T-helper 22 cell (primary cell): ENCODE results near the gene CATSPERZ.

Source experiments
- DNase-seq: peaks from one replicate; pipeline ENCODE4 v3.0.0-alpha.2; 2020; ENCODE audit warnings: low read depth

Gene CATSPERZ, protein sequence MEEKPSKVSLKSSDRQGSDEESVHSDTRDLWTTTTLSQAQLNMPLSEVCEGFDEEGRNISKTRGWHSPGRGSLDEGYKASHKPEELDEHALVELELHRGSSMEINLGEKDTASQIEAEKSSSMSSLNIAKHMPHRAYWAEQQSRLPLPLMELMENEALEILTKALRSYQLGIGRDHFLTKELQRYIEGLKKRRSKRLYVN

DNA sequence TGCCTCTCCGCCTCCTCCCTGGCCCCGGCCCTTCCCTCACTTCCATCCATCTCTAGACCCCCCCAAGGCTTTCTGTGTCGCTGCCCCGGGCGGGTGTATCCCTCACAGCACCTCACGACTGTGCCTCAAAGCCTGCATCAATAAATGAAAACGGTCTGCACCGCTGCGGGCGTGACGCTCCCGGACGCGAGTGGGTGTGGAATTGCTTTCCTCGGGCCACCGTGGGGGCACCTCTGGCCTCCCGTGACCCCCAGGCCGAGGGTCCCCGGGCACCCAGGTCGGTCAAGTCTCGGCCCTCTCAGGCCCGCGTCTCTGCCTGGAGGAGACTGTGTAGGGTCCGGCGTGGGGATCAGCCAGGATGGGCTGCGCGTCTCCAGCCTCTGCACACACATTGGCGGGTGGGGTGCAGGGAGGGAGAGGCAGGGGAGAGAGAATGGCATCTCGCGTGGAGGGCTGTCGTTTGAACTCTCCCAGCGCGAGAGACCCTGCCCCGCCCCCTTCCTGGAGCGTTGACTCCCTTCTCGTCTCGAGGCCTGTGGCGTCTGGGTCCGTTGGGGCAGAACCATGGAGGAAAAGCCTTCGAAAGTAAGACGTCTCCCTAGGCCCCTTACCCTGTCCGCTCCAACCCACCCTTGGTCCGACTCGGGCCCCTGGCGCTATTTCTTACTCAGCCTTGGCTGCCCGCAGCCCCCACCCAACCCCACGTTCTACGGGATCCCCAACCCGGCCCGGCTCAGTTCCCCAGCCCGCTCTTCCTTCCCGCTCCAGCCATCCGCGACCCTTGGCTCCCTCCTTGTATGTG lies at the start of gene CATSPERZ:
Gene CATSPERZ (plus strand): TSS at position 512 of the 802 bp plus-strand sequence. CDS start 53 bp downstream, at position 565.
- no peak for DNase-seq

DNA sequence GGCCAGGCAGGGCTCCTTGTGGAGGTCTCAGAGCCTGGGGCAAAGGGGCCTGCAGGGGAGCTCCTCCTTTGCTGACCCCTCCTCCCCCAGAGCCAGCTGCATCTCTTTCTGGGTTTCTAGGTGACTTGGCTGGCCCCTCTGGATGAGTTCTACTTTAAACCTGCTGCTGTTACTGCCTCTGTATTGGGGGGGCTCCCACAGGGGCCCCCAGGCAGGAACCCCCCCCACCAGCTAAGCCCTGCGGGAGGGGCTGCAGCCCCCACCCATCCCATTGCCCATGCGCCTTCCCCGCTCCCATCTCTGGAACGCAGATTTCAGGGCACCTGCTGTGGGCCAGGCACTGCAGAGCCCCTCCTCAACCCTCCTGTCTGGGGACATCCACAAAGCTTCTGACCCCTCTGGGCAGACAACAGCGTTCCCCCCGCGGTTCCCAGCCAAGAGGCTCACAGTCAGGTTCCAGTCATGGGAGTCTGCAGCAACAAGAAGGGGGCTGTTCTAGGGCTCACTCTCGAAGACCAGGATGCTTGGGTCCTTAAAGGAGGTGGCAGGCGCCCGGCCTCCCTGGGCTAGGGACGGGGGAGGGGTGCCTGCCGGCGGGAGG lies 49.6 kb upstream of the CATSPERZ start:
- no peak for DNase-seq

DNA sequence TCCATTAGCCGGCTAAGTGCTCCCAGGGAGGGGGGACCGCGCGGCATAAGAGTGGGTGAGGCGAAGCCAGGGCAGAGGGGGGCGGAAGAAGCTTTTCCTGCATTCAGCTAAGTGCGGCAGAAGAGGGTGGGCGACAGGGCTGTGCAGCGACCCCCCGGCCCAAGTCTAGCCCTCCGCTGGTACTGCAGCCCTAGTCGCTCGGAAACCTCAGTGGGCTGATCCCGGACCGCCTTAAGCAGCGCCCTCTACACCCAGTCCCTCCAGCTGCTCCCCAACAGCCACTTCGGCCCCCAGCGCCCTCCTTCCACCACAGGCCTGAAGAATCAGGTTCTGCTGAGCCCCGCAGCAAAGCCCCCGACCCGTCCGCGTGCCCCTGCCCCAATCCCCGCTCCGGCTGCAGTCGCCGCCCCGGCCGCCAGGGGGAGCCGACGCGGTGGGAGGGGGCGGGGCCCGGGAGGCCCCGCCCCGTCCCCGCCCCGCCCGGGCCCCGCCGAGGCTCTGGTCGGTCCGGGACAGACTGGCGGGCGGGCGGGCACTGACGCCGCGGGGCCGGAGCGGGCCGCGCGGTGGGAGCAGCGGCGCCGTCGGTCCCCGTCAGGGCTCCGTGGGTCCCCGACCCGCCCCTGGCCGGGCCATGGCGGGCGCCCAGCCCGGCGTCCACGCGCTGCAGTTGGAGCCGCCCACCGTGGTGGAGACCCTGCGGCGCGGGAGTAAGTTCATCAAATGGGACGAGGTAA lies 49.0 kb upstream of the CATSPERZ start, which contains the start of gene PLCB3:
Gene PLCB3 (plus strand): TSS at position 515 of the 737 bp plus-strand sequence. CDS start 120 bp downstream, at position 635.
- peak; percentile 45 for DNase-seq

DNA sequence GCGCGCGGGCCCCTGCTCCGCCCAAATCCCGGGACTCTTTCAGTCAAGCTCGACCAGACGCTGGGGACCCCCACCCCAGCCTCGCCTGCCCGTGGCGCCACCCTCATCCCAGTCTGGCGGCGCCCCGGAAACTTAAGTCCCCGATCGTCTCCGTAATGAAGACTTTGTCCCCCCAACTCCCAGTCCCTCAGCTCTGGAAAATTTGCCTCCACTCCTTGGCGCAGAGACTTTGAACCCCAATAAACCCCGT lies 48.5 kb upstream of the CATSPERZ start:
- DNase-seq, result no peak

DNA sequence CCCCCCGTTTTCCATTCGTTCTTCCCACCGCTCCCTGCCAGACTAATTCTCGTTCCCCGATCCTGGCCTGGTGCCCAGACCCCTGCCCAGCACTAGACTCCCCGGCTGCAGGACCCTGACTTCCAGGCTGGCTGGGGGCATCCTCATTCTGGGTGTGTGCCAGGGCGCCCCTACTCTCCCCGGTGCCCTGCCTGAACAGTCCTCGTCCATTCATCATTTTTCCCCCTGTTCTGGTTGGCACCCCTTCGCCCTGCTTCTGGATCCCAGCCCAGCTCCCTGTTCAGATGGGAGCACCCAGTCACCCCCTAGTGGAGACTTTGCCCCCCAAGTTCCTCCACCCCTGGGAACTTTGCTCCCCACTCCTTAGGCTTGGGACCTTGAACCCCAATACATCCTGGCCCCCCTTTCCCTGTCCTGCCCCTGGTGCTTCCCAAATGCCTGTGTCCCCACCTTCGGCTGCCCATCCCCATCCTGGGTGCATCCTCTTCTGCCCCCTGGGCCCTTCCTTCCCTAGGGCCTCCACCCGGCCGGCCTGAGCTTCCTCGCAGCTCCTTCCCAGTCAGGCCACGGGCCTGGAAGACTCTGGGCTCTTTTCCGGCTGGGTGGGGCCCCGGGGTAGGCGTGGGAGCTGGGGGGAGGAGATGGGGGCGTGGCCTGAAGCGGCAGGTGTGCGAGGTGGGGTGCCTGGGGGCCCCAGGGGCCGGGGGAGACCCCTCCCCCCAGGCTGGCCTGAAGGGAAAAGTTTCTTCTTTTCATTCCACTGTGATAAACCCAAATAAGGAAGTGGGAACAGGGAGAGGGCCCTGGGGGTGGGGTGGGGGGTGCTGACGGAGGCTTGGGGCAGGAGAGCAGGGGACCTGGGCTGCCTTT lies 47.9 kb upstream of the CATSPERZ start:
- DNase-seq, result no peak

DNA sequence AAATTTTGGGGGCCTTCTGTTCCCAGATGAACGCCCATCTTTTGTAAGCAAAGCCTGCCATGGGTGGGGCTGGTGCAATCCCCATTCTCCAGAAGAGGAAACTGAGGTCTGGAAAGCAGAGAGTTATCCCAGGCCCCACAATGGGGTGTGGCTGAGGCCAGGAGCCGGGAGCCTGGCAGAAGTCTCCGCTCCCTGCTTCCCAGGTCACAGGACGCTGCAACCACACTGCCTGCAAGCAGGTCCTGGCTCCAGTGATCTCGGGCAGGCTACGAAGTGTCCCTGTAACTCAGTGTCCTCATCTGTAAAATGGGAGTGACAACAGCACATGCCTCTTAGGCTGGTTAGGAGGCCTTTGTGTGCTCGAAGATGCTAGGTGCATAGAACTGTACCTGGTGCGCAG lies 47.1 kb upstream of the CATSPERZ start:
- no peak for DNase-seq

DNA sequence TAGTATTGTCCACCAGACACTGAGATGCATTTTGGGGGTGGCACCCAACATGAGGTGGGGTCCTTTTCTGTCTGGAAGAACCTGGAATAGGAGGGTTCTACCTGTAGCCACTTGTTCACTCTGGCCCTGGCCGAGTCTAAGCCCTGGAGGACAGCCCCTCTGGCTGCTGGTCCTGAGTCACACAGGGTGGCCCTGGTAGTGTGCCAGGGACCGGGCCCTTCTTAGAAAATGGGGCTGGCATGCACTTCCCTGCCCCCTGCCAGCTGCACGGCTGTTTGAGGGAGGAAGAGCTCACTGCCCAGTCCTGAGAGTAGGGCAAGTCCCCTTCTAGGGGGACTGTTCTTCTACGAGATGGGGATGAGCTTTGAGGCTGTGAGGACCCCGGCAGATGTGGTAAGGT lies 46.7 kb upstream of the CATSPERZ start:
- no peak for DNase-seq

DNA sequence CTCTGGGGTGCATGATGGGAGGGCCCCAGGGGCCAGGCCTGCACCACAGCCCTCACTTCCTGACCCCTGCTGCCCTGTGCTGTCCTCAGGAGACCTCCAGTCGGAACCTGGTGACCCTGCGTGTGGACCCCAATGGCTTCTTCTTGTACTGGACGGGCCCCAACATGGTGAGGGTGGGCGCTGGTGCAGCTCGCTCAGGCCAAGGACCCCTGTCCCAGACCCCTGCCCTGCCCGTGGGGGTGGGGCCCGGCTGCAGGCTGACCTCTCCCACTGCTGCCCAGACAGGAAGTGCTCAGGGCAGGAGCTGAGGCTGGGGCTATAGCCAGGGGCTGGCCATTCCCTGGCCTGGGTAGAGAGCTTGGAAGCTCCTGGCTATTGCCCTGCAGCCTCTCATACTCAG lies 45.8 kb upstream of the CATSPERZ start:
- DNase-seq, result no peak

DNA sequence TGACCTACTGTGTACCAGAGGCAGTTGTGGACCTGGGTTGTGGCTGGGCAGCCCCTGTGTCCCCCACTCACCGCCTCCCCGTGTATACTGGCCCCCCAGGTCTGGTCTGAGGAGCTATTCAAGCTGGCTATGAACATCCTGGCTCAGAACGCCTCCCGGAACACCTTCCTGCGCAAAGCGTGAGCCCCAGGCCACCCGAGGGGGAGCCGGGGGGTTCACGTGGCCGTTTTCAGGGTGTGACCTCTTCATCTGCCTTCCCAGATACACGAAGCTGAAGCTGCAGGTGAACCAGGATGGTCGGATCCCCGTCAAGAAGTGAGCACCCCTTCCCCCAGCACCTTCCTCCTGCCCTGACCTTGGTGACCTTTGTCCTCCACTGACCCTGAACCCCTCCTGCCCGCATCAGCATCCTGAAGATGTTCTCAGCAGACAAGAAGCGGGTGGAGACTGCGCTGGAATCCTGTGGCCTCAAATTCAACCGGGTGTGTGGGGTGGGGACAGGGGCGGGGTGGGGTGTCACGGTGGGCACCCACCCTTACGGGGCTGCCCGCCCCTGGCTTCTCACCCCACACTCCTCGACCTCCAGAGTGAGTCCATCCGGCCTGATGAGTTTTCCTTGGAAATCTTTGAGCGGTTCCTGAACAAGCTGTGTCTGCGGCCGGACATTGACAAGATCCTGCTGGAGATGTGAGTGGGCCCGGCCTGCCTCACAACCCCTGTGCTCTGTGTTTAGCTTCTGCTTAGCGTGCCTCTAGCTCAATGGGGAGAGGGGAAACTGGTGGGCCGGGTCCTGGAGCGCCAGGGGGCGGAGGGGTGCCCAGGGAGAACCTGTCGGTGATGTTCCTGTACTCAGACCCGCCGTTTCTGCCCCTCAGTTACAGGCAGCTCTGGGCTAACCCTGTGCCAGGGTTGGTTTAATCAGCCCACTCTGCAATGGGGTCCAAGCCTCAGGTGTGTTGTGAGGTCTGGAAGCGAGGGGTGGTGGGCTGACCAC lies 44.7 kb upstream of the CATSPERZ start:
- DNase-seq, result no peak

DNA sequence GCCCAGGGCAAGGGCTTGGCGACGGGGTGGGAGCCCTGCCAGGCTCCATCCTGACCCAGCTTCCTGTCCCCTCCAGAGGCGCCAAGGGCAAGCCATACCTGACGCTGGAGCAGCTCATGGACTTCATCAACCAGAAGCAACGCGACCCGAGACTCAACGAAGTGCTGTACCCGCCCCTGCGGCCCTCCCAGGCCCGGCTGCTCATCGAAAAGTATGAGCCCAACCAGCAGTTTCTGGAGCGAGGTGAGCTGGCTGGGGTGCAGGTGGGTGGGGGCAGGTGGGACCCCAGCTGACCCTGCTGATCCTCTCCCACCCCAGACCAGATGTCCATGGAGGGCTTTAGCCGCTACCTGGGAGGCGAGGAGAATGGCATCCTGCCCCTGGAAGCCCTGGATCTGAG lies 43.9 kb upstream of the CATSPERZ start:
- no peak for DNase-seq

DNA sequence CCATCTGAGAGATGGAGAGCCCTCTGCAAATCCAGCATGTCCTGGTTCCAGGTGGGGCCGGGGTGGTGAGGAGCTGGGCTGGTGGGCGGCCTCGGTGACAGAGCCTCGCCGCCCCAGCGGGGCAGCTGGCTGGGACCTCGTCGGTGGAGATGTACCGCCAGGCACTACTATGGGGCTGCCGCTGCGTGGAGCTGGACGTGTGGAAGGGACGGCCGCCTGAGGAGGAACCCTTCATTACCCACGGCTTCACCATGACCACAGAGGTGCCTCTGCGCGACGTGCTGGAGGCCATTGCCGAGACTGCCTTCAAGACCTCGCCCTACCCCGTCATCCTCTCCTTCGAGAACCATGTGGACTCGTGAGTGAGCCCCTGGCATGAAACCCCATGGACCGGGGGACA lies 41.8 kb upstream of the CATSPERZ start:
- no peak for DNase-seq

DNA sequence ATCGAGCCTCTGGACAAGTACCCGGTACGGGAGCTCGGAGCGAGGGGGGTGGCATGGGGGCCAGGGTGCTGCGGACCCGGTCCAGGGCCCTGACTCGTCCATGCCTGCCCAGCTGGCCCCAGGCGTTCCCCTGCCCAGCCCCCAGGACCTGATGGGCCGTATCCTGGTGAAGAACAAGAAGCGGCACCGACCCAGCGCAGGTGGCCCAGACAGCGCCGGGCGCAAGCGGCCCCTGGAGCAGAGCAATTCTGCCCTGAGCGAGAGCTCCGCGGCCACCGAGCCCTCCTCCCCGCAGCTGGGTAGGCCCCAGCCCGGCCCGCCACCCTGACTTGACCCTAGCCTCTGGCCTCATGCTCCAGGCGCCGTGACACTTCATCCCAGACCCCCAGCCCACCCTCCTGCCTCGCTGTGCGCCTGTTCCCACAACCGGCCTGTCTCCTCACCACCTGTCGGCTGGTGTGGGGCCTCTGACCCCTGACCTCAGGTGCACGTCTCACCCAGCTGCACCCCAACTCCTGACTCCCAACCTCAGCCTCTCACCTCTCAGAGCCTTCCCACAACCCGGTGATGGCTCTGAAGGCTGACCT lies 41.1 kb upstream of the CATSPERZ start:
- no peak for DNase-seq

DNA sequence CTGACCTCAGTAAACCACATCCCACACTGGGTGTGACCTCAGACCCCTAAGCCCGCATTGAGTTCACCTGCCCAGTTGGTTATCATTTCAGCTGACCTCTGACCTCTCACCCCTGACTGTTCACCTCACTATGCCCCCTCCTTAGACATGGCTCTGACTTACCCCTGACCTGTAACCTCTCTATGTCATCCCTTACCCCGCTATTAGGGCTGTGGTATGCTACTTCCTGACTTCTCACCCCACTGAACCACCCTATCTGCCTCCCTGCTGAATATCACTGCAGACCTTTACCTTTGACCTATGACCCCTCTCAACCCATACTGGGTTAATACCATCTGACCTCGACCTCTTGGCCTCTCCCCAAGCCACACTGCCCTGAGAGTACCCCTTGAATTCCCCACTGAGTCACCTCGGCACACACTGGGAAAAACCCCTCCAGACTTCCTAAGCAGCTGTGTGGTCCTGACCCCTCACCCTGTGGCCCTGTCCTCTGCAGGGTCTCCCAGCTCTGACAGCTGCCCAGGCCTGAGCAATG lies 40.6 kb upstream of the CATSPERZ start:
- DNase-seq, result no peak

DNA sequence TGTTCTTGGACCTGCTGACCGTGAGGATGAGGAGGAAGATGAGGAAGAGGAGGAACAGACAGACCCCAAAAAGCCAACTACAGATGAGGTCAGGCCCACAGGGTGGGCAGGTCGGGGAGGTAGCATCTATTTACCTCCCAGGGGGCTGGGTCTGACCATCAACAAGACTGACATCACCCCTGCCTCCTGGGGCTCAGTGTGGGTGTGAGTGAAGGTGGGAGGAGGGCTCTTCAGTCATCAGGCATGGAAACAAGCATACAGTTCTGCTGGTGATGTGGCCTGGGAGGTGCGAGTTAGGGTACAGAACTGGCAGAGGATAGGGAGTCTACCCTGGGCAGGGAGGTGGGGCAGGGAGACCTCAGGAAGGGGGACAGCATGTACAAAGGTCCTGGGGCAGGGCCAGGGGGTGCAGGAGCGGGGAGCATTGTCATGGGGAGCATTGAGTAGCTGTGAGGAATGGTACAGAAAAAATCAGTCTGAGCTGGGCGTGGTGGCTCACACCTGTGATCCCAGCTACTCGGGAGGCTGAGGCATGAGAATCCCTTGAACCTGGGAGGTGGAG lies 39.9 kb upstream of the CATSPERZ start:
- DNase-seq, result no peak

DNA sequence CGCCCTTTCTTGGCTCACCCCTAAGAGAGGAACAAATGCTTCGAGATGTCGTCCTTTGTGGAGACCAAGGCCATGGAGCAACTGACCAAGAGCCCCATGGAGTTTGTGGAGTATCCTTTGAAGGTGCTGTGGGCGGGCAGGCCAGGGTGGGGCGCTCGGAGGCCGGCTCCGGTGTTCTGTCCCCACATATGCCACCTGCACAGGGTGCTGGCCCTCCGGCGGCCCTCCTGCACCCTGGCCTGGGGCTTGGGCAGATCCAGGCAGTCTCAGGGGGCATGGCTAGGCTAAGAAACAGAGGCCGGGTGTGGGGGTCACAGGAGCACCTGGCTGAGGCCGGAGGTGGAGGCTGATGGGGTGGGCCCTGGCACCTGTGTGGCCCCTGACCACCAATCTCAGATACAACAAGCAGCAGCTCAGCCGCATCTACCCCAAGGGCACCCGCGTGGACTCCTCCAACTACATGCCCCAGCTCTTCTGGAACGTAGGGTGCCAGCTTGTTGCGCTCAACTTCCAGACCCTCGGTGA lies 38.5 kb upstream of the CATSPERZ start:
- no peak for DNase-seq

DNA sequence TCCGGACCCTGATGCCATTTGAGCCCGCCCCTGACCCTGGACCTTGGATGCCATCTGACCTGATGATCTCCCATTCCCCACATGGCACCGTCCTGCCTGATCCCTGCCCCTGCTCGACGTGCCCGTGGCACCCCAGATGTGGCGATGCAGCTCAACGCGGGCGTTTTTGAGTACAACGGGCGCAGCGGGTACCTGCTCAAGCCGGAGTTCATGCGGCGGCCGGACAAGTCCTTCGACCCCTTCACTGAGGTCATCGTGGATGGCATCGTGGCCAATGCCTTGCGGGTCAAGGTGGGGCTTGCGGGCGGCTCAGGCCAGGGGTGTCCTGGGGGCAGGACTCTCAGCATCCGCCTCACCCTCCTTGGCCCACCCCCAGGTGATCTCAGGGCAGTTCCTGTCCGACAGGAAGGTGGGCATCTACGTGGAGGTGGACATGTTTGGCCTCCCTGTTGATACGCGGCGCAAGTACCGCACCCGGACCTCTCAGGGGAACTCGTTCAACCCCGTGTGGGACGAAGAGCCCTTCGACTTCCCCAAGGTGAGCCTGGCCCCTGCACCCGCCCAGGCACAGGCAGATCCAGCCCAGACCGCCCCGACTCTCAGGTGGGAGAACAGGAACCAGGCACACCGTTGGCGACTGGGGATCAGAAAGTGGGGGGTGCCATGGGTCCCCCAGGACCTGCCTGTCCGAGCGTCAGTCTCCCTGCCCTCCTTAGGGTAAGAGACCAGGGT lies 37.7 kb upstream of the CATSPERZ start:
- no peak for DNase-seq

DNA sequence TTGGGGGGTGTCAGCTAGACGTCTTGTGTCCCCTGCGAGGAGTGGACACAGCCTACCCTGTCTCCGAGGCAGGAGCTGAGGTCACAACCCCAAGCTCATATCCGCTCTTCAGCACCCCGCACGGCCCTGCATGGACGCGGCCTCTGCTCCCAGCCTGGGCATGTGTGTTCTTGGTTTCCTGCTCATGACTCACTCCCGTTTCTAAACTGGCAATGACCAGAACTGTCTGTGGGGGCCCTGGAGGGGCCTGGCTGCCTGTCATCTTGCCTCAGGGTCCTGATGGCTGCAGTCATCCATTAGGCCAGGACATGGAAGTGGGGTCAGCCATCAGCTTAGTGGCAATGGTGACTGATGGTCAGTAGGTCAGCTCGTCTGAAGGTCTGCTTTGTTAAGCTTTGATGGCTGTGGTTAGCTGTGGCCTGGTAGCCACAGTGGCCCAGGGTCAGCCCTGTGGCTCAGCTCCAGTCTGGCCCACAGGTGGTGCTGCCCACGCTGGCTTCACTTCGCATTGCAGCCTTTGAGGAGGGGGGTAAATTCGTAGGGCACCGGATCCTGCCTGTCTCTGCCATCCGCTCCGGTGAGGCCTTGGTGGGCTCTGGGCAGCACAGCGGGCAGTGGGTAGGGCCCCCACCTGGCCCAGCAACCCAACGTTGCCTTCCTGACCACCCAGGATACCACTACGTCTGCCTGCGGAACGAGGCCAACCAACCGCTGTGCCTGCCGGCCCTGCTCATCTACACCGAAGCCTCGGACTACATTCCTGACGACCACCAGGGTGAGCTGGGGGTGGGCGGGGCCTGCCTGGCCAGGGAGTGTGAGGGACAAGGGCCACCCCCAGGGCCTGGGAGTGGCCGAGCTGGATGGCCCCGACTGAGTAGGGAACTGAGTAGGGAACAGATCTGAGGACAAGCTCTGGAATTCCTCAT lies 36.9 kb upstream of the CATSPERZ start:
- DNase-seq, result no peak

DNA sequence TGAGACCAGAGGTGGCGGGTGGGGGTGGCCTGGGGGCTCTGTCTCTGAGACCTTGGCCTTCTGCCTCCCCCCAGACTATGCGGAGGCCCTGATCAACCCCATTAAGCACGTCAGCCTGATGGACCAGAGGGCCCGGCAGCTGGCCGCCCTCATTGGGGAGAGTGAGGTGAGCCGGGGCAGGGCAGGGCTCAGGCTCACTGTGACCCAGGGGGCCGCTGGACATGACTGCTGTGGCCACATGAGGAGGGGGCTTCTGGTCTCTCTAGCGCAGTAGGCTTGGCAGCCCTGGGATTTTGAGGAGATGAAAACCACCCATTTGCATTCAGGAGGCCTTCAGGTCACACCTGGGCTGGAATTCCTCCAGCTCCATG lies 36.2 kb upstream of the CATSPERZ start:
- DNase-seq, result no peak
